Measurements from ENCODE around the gene FBXL20.
"Not testable (repeated sequence)": the region's sequence is repeated elsewhere in the genome, so short reads cannot be mapped to it uniquely, and the experiment has no call there.

FBXL20 gene

GRCh38 chr17:39357986-39358385 is 43.4 kb downstream of the FBXL20 start:
- no peak for TF ChIP-seq CTCF (IDR thresholded peaks at IDR 0.05; ENCODE audit: extremely low read depth, missing control alignments)
- no peak for DNase-seq (ENCODE audit: low spot score)

- no peak for TF ChIP-seq CTCF (IDR thresholded peaks at IDR 0.05; ENCODE audit: extremely low read depth, missing control alignments)
- DNase-seq (ENCODE audit: low spot score): no peak
Measured at GRCh38 chr17:39357488-39357887, 43.9 kb downstream of the FBXL20 start.

- no peak for TF ChIP-seq CTCF (IDR thresholded peaks at IDR 0.05; ENCODE audit: extremely low read depth, missing control alignments)
- DNase-seq (ENCODE audit: low spot score): no peak
Measured at GRCh38 chr17:39352986-39353385, 48.4 kb downstream of the FBXL20 start.

- DNase-seq (ENCODE audit: low spot score): no peak
Measured at GRCh38 chr17:39352511-39352910, 48.9 kb downstream of the FBXL20 start.

GRCh38 chr17:39351508-39351907 is 49.9 kb downstream of the FBXL20 start:
- DNase-seq (ENCODE audit: low spot score): no peak
- no peak for TF ChIP-seq CTCF (IDR thresholded peaks at IDR 0.05; ENCODE audit: extremely low read depth, missing control alignments)

More at GRCh38 chr17:39352511-39352910, 48.9 kb downstream of the FBXL20 start:
- no peak for TF ChIP-seq CTCF (IDR thresholded peaks at IDR 0.05; ENCODE audit: extremely low read depth, missing control alignments)

- TF ChIP-seq CTCF (IDR thresholded peaks at IDR 0.05; ENCODE audit: extremely low read depth, missing control alignments): no peak
- DNase-seq (ENCODE audit: low spot score): no peak
Measured at GRCh38 chr17:39349246-39349645, 52.2 kb downstream of the FBXL20 start.

- DNase-seq (ENCODE audit: low spot score): not testable (repeated sequence)
Measured at GRCh38 chr17:39346863-39347262, 54.6 kb downstream of the FBXL20 start.

- TF ChIP-seq CTCF (IDR thresholded peaks at IDR 0.05; ENCODE audit: extremely low read depth, missing control alignments): no peak
- no peak for DNase-seq (ENCODE audit: low spot score)
Measured at GRCh38 chr17:39341541-39341940, 59.9 kb downstream of the FBXL20 start.

Measured in GM20000 (cell line).